HCT116 (cell line): Measurements from ENCODE around the gene SQSTM1. TPM values are rescaled to one million over a fixed set of nuclear protein-coding genes. Genes with fewer than 3 reads are reported as not detected.

ENCODE experiments used
- ATAC-seq: fragments of 200-7000 bp; cut with Tn5 transposase; 2 replicates; pipeline ENCODE4 v1.9.1; 2020; ENCODE audit warnings: mild to moderate bottlenecking, moderate library complexity
- BruUV-seq: library from RNA; stranded (reverse); fragments of 400-500 nt; replicated peaks from 2 replicates; lab custom pipeline; 2021; lab: Mats Ljungman, UMichigan
- CTCF ChIA-PET: fragments of 300-600 bp; sonication (Branson Sonifier 250); formaldehyde crosslinking; loops from one replicate; lab custom pipeline; 2021; ENCODE audit warnings: antibody characterized with exemption; lab: Charles Lee
- POLR2A ChIA-PET: fragments of 300-600, 350-600 bp; sonication (Branson Sonifier 250); formaldehyde crosslinking; loops from one replicate; lab custom pipeline; 2021; ENCODE audit warnings: antibody characterized with exemption; lab: Charles Lee
- RAD21 ChIA-PET, 2 experiments: fragments of 300-600 bp; sonication (Branson Sonifier 250); formaldehyde crosslinking; loops; one replicate each; lab custom pipeline; 2023; ENCODE audit warnings: low total read pairs in 2 of 2; ENCODE audit not compliant: uncharacterized antibody in 2 of 2, unreplicated experiment in 2 of 2, low non-redundant PET in 1 of 2; lab: Charles Lee
- DNase-seq: peaks from one replicate; pipeline ENCODE4 v3.0.0-alpha.2; 2010; ENCODE audit warnings: low read depth, low spot score
- H2AFZ ChIP-seq: fragments of 200-600 bp; shearing (Covaris generic), sonication (generic); 2 replicates; pipeline ENCODE4 v1.6.1; 2017; ENCODE audit warnings: low read depth, mixed run types, mixed read lengths, antibody characterized with exemption, low read length; ENCODE audit not compliant: poor library complexity, severe bottlenecking
- H3K27ac ChIP-seq: 2 replicates; pipeline ENCODE4 v1.5.1; 2012; ENCODE audit warnings: low read depth, low read length
- H3K27me3 ChIP-seq: fragments of 200-600 bp; sonication (generic); 2 replicates; pipeline ENCODE4 v1.6.1; 2016; ENCODE audit warnings: mixed run types, low read length, mixed read lengths; ENCODE audit not compliant: insufficient read depth
- H3K36me3 ChIP-seq, 2 experiments: fragments of 200-500 bp in 1 of 2; fragments of 200-600 bp in 1 of 2; sonication (Bioruptor generic) in 1 of 2; sonication (generic) in 1 of 2; 2 replicates each; pipeline versions ENCODE4 v1.5.1 to v1.6.1; 2014 to 2016; ENCODE audit warnings: low read length in 2 of 2, inconsistent platforms in 1 of 2, mixed read lengths in 1 of 2, mixed run types in 1 of 2; ENCODE audit not compliant: insufficient read depth in 2 of 2, control insufficient read depth in 1 of 2
- H3K4me1 ChIP-seq, 2 experiments: fragments of 200-600 bp in 1 of 2; sonication (generic) in 1 of 2; 2 replicates each; pipeline versions ENCODE4 v1.5.1 to v1.6.1; 2012 to 2017; ENCODE audit warnings: low read length in 2 of 2, inconsistent platforms in 1 of 2, mild to moderate bottlenecking in 1 of 2, mixed read lengths in 1 of 2, mixed run types in 1 of 2, moderate library complexity in 1 of 2; ENCODE audit not compliant: insufficient read depth in 2 of 2, control insufficient read depth in 1 of 2
- H3K4me2 ChIP-seq: fragments of 200-600 bp; sonication (generic); 2 replicates; pipeline ENCODE4 v1.6.1; 2017; ENCODE audit warnings: mixed run types, low read length, mixed read lengths
- H3K4me3 ChIP-seq, 2 experiments: fragments of 200-600 bp in 1 of 2; sonication (generic) in 1 of 2; replicated peaks in 1 of 2; 2 replicates each; pipeline ENCODE4 v1.5.1; 2011 to 2016; ENCODE audit warnings: low read length in 2 of 2, control low read depth in 1 of 2, low read depth in 1 of 2, mild to moderate bottlenecking in 1 of 2, mixed read lengths in 1 of 2, mixed run types in 1 of 2
- H3K79me2 ChIP-seq: fragments of 200-600 bp; sonication (generic); 2 replicates; pipeline ENCODE4 v1.6.1; 2017; ENCODE audit warnings: mild to moderate bottlenecking, mixed run types, low read length, moderate library complexity, mixed read lengths; ENCODE audit not compliant: insufficient read depth
- H3K9ac ChIP-seq: fragments of 200-600 bp; sonication (generic); 2 replicates; pipeline ENCODE4 v1.6.1; 2016; ENCODE audit warnings: low read length, mixed read lengths
- H3K9me2 ChIP-seq: fragments of 200-600 bp; sonication (generic), shearing (Covaris generic); 2 replicates; pipeline ENCODE4 v1.6.1; 2017; ENCODE audit warnings: mixed run types, mild to moderate bottlenecking, moderate library complexity; ENCODE audit not compliant: insufficient read depth
- H3K9me3 ChIP-seq, 2 experiments: fragments of 200-500 bp in 1 of 2; fragments of 200-600 bp in 1 of 2; sonication (Bioruptor generic) in 1 of 2; sonication (generic) in 1 of 2; 2 replicates each; pipeline ENCODE4 v1.6.1; 2014 to 2017; ENCODE audit warnings: low read length in 2 of 2, mixed read lengths in 2 of 2, inconsistent platforms in 1 of 2, low read depth in 1 of 2, mild to moderate bottlenecking in 1 of 2, mixed run types in 1 of 2, moderate library complexity in 1 of 2; ENCODE audit not compliant: control insufficient read depth in 1 of 2, insufficient read depth in 1 of 2
- H4K20me1 ChIP-seq: fragments of 200-600 bp; sonication (generic), shearing (Covaris generic); 2 replicates; pipeline ENCODE4 v1.6.1; 2017; ENCODE audit warnings: mixed run types, mild to moderate bottlenecking, moderate library complexity; ENCODE audit not compliant: insufficient read depth
- ELF1 ChIP-seq: IDR thresholded peaks from 2 replicates; pipeline ENCODE4 v1.6.1; 2012; ENCODE audit warnings: low read depth, borderline replicate concordance
- POLR2AphosphoS5 ChIP-seq: IDR thresholded peaks from 2 replicates; pipeline ENCODE4 v1.6.1; 2011; ENCODE audit warnings: mild to moderate bottlenecking, low read depth, low read length, moderate library complexity
- RAD21 ChIP-seq: IDR thresholded peaks from 2 replicates; pipeline ENCODE4 v1.6.1; 2012; ENCODE audit warnings: low read depth, mild to moderate bottlenecking
- TCF7L2 ChIP-seq: IDR thresholded peaks from 2 replicates; pipeline ENCODE4 v1.7.0; 2011; ENCODE audit warnings: borderline replicate concordance, inconsistent platforms; ENCODE audit not compliant: insufficient read depth, insufficient read length; ENCODE audit errors: extremely low read depth
- intact Hi-C: fragments of 100-400 bp; cut with micrococcal nuclease; formaldehyde crosslinking; loops from 2 replicates; pipeline ENCODE4 v1.10.0; 2022
- total RNA-seq: library from RNA; stranded (reverse); gene quantifications from one replicate; pipeline ENCODE4 v1.2.1, GENCODE V29; 2021; ENCODE audit not compliant: unreplicated experiment

The SQSTM1 gene
- total RNA-seq, 1 experiment from 2014 or later, result 299 TPM

- Histone ChIP-seq H3K4me2 (no peak overlapping the region), H3K4me3 (no peak overlapping the region), H3K27me3 (no peaks in the 10 kb centered on the region), H4K20me1 (no peaks in the 10 kb centered on the region; the same call in 1 of the 2 replicates), H3K36me3 (peaks cover 5 to 8% of the 10 kb centered on the region in 2 experiments; a peak in 2 of 4 replicates), H3K9ac (no peak overlapping the region), H3K9me2 (no peaks in the 10 kb centered on the region), H3K9me3 (no peaks in the 10 kb centered on the region), H3K4me1 (no peaks in the 10 kb centered on the region), H3K79me2 (no peaks in the 10 kb centered on the region), H2AFZ (no peak overlapping the region), H3K27ac (no peak overlapping the region)
- DNase-seq (no peak), ATAC-seq (no peak)
- no TSS peak for BruUV-seq
- ChIA-PET RAD21 (no interaction called here), CTCF (no interaction called here), POLR2A (no interaction called here)
- intact Hi-C loops, result no loop called here
- TF ChIP-seq TCF7L2 (no peak), POLR2AphosphoS5 (no peak), RAD21 (no peak)
Observed at GRCh38 chr5:179778591-179778990, 42.1 kb upstream of the SQSTM1 start.

- no peaks in the 10 kb centered on the region for H3K27me3 ChIP-seq
- CTCF ChIA-PET, result interaction anchor here (1.9 kb wide), 1 partner anchor 17 kb away, joined by 6 read pairs; no protein-coding TSS in a partner anchor
- no peak overlapping the region for H3K4me2 ChIP-seq
- ATAC-seq, result no peak
- TF ChIP-seq ELF1, result no peak
- TF ChIP-seq, all 23 proteins: peak for 0
- H3K4me3 ChIP-seq, result no peak overlapping the region
- H3K79me2 ChIP-seq, result no peaks in the 10 kb centered on the region
- POLR2A ChIA-PET, result no interaction called here
- H3K4me1 ChIP-seq, result no peaks in the 10 kb centered on the region
- RAD21 ChIA-PET, result no interaction called here
- peaks cover 0 to 7% of the 10 kb centered on the region in 2 experiments; a peak in 1 of 4 replicates for H3K36me3 ChIP-seq
- H3K9me2 ChIP-seq, result no peaks in the 10 kb centered on the region
- H2AFZ ChIP-seq, result no peak overlapping the region
- no TSS peak for BruUV-seq
- DNase-seq, result no peak
- H3K27ac ChIP-seq, result no peak overlapping the region
- H3K9me3 ChIP-seq, result no peaks in the 10 kb centered on the region
- no peak overlapping the region for H3K9ac ChIP-seq
- intact Hi-C loops, result no loop called here
- H4K20me1 ChIP-seq, result no peaks in the 10 kb centered on the region; the same call in 1 of the 2 replicates
Observed at GRCh38 chr5:179779826-179780225, 40.9 kb upstream of the SQSTM1 start.
